HCT116 (cell line): ENCODE results near the gene GABRB3. TPM values are rescaled to one million over a fixed set of nuclear protein-coding genes. Genes with fewer than 3 reads are reported as not detected.

ENCODE experiments used
- ATAC-seq: fragments of 200-7000 bp; cut with Tn5 transposase; 2 replicates; pipeline ENCODE4 v1.9.1; 2020; ENCODE audit warnings: mild to moderate bottlenecking, moderate library complexity
- BruUV-seq: library from RNA; stranded (reverse); fragments of 400-500 nt; replicated peaks from 2 replicates; lab custom pipeline; 2021; lab: Mats Ljungman, UMichigan
- CTCF ChIA-PET: fragments of 300-600 bp; sonication (Branson Sonifier 250); formaldehyde crosslinking; loops from one replicate; lab custom pipeline; 2021; ENCODE audit warnings: antibody characterized with exemption; lab: Charles Lee
- POLR2A ChIA-PET: fragments of 300-600, 350-600 bp; sonication (Branson Sonifier 250); formaldehyde crosslinking; loops from one replicate; lab custom pipeline; 2021; ENCODE audit warnings: antibody characterized with exemption; lab: Charles Lee
- RAD21 ChIA-PET, 2 experiments: fragments of 300-600 bp; sonication (Branson Sonifier 250); formaldehyde crosslinking; loops; one replicate each; lab custom pipeline; 2023; ENCODE audit warnings: low total read pairs in 2 of 2; ENCODE audit not compliant: uncharacterized antibody in 2 of 2, unreplicated experiment in 2 of 2, low non-redundant PET in 1 of 2; lab: Charles Lee
- DNase-seq: peaks from one replicate; pipeline ENCODE4 v3.0.0-alpha.2; 2010; ENCODE audit warnings: low read depth, low spot score
- H2AFZ ChIP-seq: fragments of 200-600 bp; shearing (Covaris generic), sonication (generic); 2 replicates; pipeline ENCODE4 v1.6.1; 2017; ENCODE audit warnings: low read depth, mixed run types, mixed read lengths, antibody characterized with exemption, low read length; ENCODE audit not compliant: poor library complexity, severe bottlenecking
- H3K27ac ChIP-seq: 2 replicates; pipeline ENCODE4 v1.5.1; 2012; ENCODE audit warnings: low read depth, low read length
- H3K27me3 ChIP-seq: fragments of 200-600 bp; sonication (generic); 2 replicates; pipeline ENCODE4 v1.6.1; 2016; ENCODE audit warnings: mixed run types, low read length, mixed read lengths; ENCODE audit not compliant: insufficient read depth
- H3K36me3 ChIP-seq, 2 experiments: fragments of 200-500 bp in 1 of 2; fragments of 200-600 bp in 1 of 2; sonication (Bioruptor generic) in 1 of 2; sonication (generic) in 1 of 2; 2 replicates each; pipeline versions ENCODE4 v1.5.1 to v1.6.1; 2014 to 2016; ENCODE audit warnings: low read length in 2 of 2, inconsistent platforms in 1 of 2, mixed read lengths in 1 of 2, mixed run types in 1 of 2; ENCODE audit not compliant: insufficient read depth in 2 of 2, control insufficient read depth in 1 of 2
- H3K4me1 ChIP-seq, 2 experiments: fragments of 200-600 bp in 1 of 2; sonication (generic) in 1 of 2; 2 replicates each; pipeline versions ENCODE4 v1.5.1 to v1.6.1; 2012 to 2017; ENCODE audit warnings: low read length in 2 of 2, inconsistent platforms in 1 of 2, mild to moderate bottlenecking in 1 of 2, mixed read lengths in 1 of 2, mixed run types in 1 of 2, moderate library complexity in 1 of 2; ENCODE audit not compliant: insufficient read depth in 2 of 2, control insufficient read depth in 1 of 2
- H3K4me2 ChIP-seq: fragments of 200-600 bp; sonication (generic); 2 replicates; pipeline ENCODE4 v1.6.1; 2017; ENCODE audit warnings: mixed run types, low read length, mixed read lengths
- H3K4me3 ChIP-seq, 2 experiments: fragments of 200-600 bp in 1 of 2; sonication (generic) in 1 of 2; replicated peaks in 1 of 2; 2 replicates each; pipeline ENCODE4 v1.5.1; 2011 to 2016; ENCODE audit warnings: low read length in 2 of 2, control low read depth in 1 of 2, low read depth in 1 of 2, mild to moderate bottlenecking in 1 of 2, mixed read lengths in 1 of 2, mixed run types in 1 of 2
- H3K79me2 ChIP-seq: fragments of 200-600 bp; sonication (generic); 2 replicates; pipeline ENCODE4 v1.6.1; 2017; ENCODE audit warnings: mild to moderate bottlenecking, mixed run types, low read length, moderate library complexity, mixed read lengths; ENCODE audit not compliant: insufficient read depth
- H3K9ac ChIP-seq: fragments of 200-600 bp; sonication (generic); 2 replicates; pipeline ENCODE4 v1.6.1; 2016; ENCODE audit warnings: low read length, mixed read lengths
- H3K9me2 ChIP-seq: fragments of 200-600 bp; sonication (generic), shearing (Covaris generic); 2 replicates; pipeline ENCODE4 v1.6.1; 2017; ENCODE audit warnings: mixed run types, mild to moderate bottlenecking, moderate library complexity; ENCODE audit not compliant: insufficient read depth
- H3K9me3 ChIP-seq, 2 experiments: fragments of 200-500 bp in 1 of 2; fragments of 200-600 bp in 1 of 2; sonication (Bioruptor generic) in 1 of 2; sonication (generic) in 1 of 2; 2 replicates each; pipeline ENCODE4 v1.6.1; 2014 to 2017; ENCODE audit warnings: low read length in 2 of 2, mixed read lengths in 2 of 2, inconsistent platforms in 1 of 2, low read depth in 1 of 2, mild to moderate bottlenecking in 1 of 2, mixed run types in 1 of 2, moderate library complexity in 1 of 2; ENCODE audit not compliant: control insufficient read depth in 1 of 2, insufficient read depth in 1 of 2
- H4K20me1 ChIP-seq: fragments of 200-600 bp; sonication (generic), shearing (Covaris generic); 2 replicates; pipeline ENCODE4 v1.6.1; 2017; ENCODE audit warnings: mixed run types, mild to moderate bottlenecking, moderate library complexity; ENCODE audit not compliant: insufficient read depth
- ATF3 ChIP-seq: IDR thresholded peaks from 2 replicates; pipeline ENCODE4 v1.6.1; 2012
- CEBPB ChIP-seq: IDR thresholded peaks from 2 replicates; pipeline ENCODE4 v1.6.1; 2012; ENCODE audit warnings: low read depth
- EGR1 ChIP-seq: IDR thresholded peaks from 2 replicates; pipeline ENCODE4 v1.6.1; 2012; ENCODE audit warnings: low read depth
- ELF1 ChIP-seq: IDR thresholded peaks from 2 replicates; pipeline ENCODE4 v1.6.1; 2012; ENCODE audit warnings: low read depth, borderline replicate concordance
- EZH2 ChIP-seq: fragments of 200-600 bp; sonication (generic); IDR thresholded peaks from 2 replicates; pipeline ENCODE4 v1.6.1; 2017; ENCODE audit warnings: antibody characterized with exemption, mixed run types
- EZH2phosphoT487 ChIP-seq: fragments of 200-600 bp; IDR thresholded peaks from 2 replicates; pipeline ENCODE4 v1.6.1; 2018; ENCODE audit warnings: antibody characterized with exemption, borderline replicate concordance
- FOSL1 ChIP-seq: IDR thresholded peaks from 2 replicates; pipeline ENCODE4 v1.6.1; 2012; ENCODE audit warnings: low read depth
- JUND ChIP-seq: IDR thresholded peaks from 2 replicates; pipeline ENCODE4 v1.6.1; 2012
- POLR2A ChIP-seq: IDR thresholded peaks from 2 replicates; pipeline ENCODE4 v1.7.0; 2011; ENCODE audit warnings: borderline replicate concordance; ENCODE audit not compliant: insufficient read depth, insufficient read length; ENCODE audit errors: extremely low read depth
- SP1 ChIP-seq: IDR thresholded peaks from 2 replicates; pipeline ENCODE4 v1.6.1; 2012; ENCODE audit warnings: low read depth
- SRF ChIP-seq: IDR thresholded peaks from 2 replicates; pipeline ENCODE4 v1.6.1; 2012; ENCODE audit warnings: low read depth
- TCF7L2 ChIP-seq: IDR thresholded peaks from 2 replicates; pipeline ENCODE4 v1.7.0; 2011; ENCODE audit warnings: borderline replicate concordance, inconsistent platforms; ENCODE audit not compliant: insufficient read depth, insufficient read length; ENCODE audit errors: extremely low read depth
- YY1 ChIP-seq: IDR thresholded peaks from 2 replicates; pipeline ENCODE4 v1.6.1; 2011; ENCODE audit warnings: low read length, low read depth, moderate library complexity, mild to moderate bottlenecking; ENCODE audit not compliant: insufficient replicate concordance; ENCODE audit errors: extremely low read depth
- ZBTB33 ChIP-seq: IDR thresholded peaks from 2 replicates; pipeline ENCODE4 v1.6.1; 2011; ENCODE audit warnings: mild to moderate bottlenecking, low read length, moderate library complexity; ENCODE audit not compliant: insufficient replicate concordance; ENCODE audit errors: extremely low read depth
- ZFX ChIP-seq: fragments of 450-650 bp; IDR thresholded peaks from 2 replicates; pipeline ENCODE4 v1.6.1; 2017
- ZNF274 ChIP-seq: fragments of 200-500 bp; sonication (Bioruptor generic); IDR thresholded peaks from 2 replicates; pipeline ENCODE4 v1.6.1; 2014; ENCODE audit warnings: mild to moderate bottlenecking, low read depth, low read length, inconsistent platforms
- intact Hi-C: fragments of 100-400 bp; cut with micrococcal nuclease; formaldehyde crosslinking; loops from 2 replicates; pipeline ENCODE4 v1.10.0; 2022
- total RNA-seq: library from RNA; stranded (reverse); gene quantifications from one replicate; pipeline ENCODE4 v1.2.1, GENCODE V29; 2021; ENCODE audit not compliant: unreplicated experiment
- TF ChIP-seq, protein P1 (sequence below): IDR thresholded peaks from 2 replicates; pipeline ENCODE4 v1.6.1; 2012; ENCODE audit warnings: low read depth
- TF ChIP-seq, protein P2 (sequence below): IDR thresholded peaks from 2 replicates; pipeline ENCODE4 v1.6.1; 2012
- TF ChIP-seq, protein P3 (sequence below), 3 experiments: fragments of 200-600 bp in 1 of 3; sonication (generic) in 1 of 3; IDR thresholded peaks in 2 of 3; conservative IDR thresholded peaks in 1 of 3; 2 replicates each; pipeline ENCODE4 v1.5.1; 2012 to 2017; ENCODE audit warnings: low read depth in 2 of 3, low read length in 2 of 3, antibody characterized with exemption in 1 of 3, borderline replicate concordance in 1 of 3, control low read depth in 1 of 3, mild to moderate bottlenecking in 1 of 3, mixed read lengths in 1 of 3, mixed run types in 1 of 3, moderate library complexity in 1 of 3; ENCODE audit not compliant: insufficient read depth in 1 of 3

The GABRB3 gene
- total RNA-seq, 1 experiment from 2014 or later = 0.52 TPM

DNA sequence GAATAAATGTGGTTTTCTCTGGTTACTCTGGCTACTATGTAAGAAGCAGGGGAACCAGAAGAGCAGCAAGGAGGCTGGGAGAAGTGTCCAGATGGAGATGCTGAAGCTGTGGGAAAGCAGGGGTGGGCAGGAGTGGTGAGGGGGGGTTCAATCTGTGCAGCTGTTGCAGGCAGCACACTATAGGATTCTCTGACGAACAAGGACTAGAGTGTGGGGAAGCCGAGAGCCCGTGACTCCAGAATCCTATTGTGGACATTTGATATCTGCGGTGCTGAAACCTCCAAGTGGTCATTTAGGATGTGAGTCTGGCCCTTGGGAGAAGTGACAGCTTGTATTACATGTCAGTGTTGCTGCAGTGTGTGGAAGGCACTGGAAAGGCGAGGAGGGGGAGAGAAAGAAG is 60.5 kb downstream of the GABRB3 start:
- Histone ChIP-seq H3K27me3 (no peaks in the 10 kb centered on the region), H3K27ac (no peak overlapping the region), H3K4me2 (no peak overlapping the region), H3K36me3 (no peaks in the 10 kb centered on the region), H4K20me1 (no peaks in the 10 kb centered on the region), H3K79me2 (no peaks in the 10 kb centered on the region), H3K9ac (no peak overlapping the region), H3K4me3 (no peak overlapping the region), H3K4me1 (no peaks in the 10 kb centered on the region), H2AFZ (no peak overlapping the region), H3K9me3 (peaks cover 4 to 39% of the 10 kb centered on the region in 2 experiments; a peak in 2 of 4 replicates), H3K9me2 (no peaks in the 10 kb centered on the region)
- RAD21 ChIA-PET = no interaction called here
- POLR2A ChIA-PET = no interaction called here
- BruUV-seq = no TSS peak
- no peak for ATAC-seq
- no peak for TF ChIP-seq SRF
- TF ChIP-seq CEBPB = no peak
- TF ChIP-seq ATF3 = no peak
- TF ChIP-seq TCF7L2 = no peak
- TF ChIP-seq SP1 = no peak
- no peak for TF ChIP-seq POLR2A
- TF ChIP-seq JUND = no peak
- TF ChIP-seq ZNF274 = no peak
- TF ChIP-seq ELF1 = no peak
- no peak for TF ChIP-seq FOSL1
- TF ChIP-seq ZBTB33 = no peak
- TF ChIP-seq EZH2phosphoT487 = no peak
- TF ChIP-seq YY1 = no peak
- TF ChIP-seq, protein P1, sequence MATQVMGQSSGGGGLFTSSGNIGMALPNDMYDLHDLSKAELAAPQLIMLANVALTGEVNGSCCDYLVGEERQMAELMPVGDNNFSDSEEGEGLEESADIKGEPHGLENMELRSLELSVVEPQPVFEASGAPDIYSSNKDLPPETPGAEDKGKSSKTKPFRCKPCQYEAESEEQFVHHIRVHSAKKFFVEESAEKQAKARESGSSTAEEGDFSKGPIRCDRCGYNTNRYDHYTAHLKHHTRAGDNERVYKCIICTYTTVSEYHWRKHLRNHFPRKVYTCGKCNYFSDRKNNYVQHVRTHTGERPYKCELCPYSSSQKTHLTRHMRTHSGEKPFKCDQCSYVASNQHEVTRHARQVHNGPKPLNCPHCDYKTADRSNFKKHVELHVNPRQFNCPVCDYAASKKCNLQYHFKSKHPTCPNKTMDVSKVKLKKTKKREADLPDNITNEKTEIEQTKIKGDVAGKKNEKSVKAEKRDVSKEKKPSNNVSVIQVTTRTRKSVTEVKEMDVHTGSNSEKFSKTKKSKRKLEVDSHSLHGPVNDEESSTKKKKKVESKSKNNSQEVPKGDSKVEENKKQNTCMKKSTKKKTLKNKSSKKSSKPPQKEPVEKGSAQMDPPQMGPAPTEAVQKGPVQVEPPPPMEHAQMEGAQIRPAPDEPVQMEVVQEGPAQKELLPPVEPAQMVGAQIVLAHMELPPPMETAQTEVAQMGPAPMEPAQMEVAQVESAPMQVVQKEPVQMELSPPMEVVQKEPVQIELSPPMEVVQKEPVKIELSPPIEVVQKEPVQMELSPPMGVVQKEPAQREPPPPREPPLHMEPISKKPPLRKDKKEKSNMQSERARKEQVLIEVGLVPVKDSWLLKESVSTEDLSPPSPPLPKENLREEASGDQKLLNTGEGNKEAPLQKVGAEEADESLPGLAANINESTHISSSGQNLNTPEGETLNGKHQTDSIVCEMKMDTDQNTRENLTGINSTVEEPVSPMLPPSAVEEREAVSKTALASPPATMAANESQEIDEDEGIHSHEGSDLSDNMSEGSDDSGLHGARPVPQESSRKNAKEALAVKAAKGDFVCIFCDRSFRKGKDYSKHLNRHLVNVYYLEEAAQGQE = no peak
- no peak for TF ChIP-seq ZFX
- TF ChIP-seq, protein P2, sequence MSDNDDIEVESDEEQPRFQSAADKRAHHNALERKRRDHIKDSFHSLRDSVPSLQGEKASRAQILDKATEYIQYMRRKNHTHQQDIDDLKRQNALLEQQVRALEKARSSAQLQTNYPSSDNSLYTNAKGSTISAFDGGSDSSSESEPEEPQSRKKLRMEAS = no peak
- no peak for TF ChIP-seq EZH2
- TF ChIP-seq, protein P3, sequence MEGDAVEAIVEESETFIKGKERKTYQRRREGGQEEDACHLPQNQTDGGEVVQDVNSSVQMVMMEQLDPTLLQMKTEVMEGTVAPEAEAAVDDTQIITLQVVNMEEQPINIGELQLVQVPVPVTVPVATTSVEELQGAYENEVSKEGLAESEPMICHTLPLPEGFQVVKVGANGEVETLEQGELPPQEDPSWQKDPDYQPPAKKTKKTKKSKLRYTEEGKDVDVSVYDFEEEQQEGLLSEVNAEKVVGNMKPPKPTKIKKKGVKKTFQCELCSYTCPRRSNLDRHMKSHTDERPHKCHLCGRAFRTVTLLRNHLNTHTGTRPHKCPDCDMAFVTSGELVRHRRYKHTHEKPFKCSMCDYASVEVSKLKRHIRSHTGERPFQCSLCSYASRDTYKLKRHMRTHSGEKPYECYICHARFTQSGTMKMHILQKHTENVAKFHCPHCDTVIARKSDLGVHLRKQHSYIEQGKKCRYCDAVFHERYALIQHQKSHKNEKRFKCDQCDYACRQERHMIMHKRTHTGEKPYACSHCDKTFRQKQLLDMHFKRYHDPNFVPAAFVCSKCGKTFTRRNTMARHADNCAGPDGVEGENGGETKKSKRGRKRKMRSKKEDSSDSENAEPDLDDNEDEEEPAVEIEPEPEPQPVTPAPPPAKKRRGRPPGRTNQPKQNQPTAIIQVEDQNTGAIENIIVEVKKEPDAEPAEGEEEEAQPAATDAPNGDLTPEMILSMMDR (IDR thresholded peaks at IDR 0.05 in 2 of 3, conservative IDR thresholded peaks at IDR 0.05 in 1 of 3; ENCODE audit: borderline replicate concordance in 1 of 3, insufficient read depth in 1 of 3, low read depth in 2 of 3, low read length in 2 of 3) = no peak
- no peak for TF ChIP-seq EGR1
- CTCF ChIA-PET = no interaction called here
- intact Hi-C loops = no loop called here
- DNase-seq = no peak
